GM20431 (cell line): Measurements from ENCODE around the gene TRERF1.
"Not testable (repeated sequence)": the region's sequence is repeated elsewhere in the genome, so short reads cannot be mapped to it uniquely, and the experiment has no call there.

Source experiments
- in situ Hi-C: fragments of 300-500 bp; cut with MseI, MboI; formaldehyde crosslinking; loops from one replicate; pipeline ENCODE4 v1.15.0; 2020; ENCODE audit warnings: low sequenced_read_pairs; ENCODE audit not compliant: unreplicated experiment

TRERF1 gene

DNA sequence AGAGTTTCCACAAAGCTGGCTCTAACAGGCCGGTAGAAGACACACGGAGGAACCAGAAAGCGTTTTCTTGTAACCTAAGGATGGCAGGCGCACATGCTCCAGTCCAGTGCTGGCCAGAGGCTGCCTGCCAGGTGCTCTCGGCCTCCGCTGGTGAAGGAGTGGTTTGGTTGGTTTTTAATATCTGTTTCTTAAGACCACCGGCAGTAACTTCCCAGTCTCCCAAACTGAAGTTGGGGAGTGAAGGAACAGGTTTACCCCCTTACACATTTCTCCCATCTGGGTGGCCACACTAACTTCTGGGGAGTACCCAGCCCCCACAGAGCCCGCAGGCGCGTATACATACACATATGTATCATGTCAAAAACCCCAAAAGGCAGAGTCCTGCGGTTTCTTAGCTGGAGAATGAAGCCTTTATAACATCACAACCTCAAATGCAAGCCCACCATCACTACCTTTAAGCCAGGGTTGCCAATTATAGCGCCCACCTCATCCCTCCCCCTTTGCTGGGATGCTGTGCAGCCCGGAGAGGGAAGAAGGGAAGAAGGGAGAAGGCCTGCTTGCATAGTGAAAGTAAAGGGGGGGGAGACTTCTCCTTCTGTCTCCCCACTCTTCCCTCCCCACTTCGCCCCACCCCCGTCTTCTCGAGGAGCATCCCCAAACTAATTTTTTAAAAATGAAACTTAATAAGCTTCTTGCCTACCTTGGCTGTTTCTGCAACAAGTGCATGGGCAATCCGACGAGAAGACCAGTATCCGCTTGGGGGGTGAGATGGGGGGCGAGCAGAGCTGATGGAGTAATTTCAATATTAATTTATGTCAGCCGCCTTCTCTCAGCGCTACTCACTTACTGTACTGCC lies 1.0 kb downstream of the TRERF1 start:
- in situ Hi-C loops: no loop called here

DNA sequence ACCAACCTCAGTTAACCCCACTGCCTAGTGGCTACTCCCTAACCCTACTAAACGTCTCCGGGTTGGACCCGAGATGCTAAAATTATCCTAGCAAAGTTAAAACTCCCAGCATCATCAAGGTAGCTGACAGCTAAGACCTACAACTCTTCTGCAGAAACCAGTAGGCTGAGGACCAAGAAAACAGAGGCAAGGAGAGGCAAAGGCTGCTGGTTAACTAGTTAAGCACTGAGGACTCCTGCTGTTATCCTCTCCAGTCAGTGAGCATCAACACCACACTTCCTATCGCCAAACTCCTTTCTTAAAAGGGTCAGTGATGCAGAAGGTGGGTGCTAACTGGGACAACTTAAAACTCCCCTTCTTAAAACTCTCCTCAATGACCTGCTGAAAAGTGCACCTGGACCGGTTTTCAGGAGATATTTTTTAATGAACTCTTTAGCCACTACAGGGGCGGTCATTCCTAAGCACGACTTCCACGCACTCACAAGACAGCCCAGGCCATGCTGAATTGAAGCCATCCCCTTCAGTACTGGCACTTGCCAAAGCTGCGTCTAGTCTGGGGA lies 1.7 kb downstream of the TRERF1 start:
- in situ Hi-C loops: no loop called here

DNA sequence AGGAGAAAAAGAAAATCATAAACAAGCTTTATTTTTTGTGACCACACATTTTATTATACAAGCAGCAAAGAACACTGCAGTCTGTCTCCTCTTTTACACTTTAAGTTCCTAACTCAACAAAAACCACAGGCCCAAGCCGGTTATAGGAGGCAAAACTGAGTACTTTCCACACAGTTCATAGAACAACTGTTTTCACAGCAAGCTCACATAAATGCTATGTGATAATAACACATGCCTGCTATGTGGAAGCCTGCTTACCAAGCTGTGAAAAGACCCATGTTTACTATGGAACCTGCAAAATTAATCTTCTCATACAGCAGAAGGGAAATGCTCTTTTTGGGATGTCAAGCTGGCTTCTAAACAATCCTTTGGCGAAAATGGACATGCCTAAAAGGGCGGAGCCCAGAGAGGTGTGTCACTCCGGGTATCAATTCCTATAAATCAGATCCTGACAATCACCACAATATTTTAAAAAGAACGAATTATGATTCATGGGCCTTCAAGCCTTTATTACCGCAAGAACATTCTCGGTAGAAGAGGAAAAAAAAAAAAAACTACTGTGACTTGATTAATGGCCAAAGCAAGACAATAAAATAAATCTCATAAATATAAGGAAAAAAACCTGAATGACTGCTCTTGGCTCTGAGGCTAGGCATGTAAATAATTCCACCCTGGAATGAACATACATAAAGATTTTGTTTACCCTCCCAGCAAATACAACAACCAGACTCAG lies 2.6 kb downstream of the TRERF1 start:
- in situ Hi-C loops: no loop called here

DNA sequence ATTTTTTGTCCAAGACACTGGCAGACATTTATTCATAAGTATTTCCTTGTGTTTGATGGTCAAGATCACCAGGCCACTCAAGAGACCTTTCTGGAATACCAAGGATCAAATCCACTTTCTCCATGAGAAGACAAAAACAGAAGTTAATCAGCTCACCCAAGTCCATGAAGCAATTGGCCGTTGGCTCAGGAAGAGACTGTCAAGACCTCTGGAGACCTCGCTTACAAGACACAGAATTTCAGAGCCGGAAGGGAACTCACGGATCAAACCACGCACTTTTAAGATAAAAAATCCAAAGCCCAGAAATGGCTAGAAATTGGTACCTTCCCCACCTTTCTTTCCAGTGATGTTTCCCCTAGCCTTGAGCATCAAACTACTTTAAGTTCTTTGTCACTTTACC lies 3.3 kb downstream of the TRERF1 start:
- in situ Hi-C loops: no loop called here

DNA sequence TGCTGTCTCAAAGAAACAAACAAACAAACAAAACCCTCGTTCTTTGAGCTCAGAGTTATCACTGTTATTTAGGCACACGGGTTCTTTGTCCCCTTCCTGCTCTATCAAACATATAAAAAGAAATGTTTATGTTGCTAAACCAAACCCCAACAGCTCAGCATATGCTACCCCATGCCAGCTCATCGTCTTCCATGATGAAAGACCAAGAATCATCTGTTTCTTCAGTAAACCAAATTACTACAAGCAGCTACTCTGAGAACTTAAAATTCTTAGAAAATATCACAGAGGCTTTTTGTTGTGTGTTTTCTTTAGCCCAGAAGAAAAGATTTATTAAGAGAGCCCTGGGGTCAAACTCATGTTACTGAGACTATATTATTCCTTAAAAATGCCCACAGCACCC lies 4.7 kb downstream of the TRERF1 start:
- in situ Hi-C loops: no loop called here

DNA sequence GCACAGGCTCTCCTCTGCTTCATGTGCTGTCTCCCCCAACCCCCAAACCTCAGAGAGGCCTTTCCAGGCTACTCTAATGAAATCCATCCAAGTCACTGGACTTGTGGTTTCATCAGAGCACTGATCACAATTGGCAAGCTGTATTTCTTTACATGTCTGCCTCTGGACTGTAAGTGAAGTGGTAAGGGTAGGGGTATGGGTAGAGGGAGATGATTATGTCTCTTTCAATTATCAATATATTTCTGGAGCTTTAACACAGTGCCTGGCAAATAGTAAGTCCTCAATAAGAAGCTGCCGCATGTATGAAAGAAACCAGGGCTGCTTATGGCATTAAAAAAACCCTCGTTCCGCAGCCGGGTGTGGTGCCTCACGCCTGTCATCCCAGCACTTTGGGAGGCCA lies 5.4 kb downstream of the TRERF1 start:
- in situ Hi-C loops: no loop called here

DNA sequence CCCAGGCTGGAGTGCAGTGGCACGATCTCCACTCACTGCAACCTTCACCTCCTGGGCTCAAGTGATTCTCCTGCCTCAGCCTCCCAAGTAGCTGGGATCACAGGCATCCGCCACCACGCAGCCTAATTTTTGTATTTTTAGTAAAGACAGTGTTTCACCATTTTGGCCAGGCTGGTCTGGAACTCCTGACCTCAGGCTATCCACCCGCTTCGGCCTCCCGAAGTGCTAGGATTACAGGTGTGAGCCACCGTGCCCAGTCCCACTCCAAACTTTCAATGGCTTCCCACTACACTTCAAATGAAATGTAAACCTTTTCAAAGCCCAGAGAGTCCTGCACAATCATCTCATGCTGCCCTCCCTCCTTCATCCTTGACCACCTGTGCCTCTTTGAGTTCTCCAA lies 5.8 kb downstream of the TRERF1 start:
- in situ Hi-C loops: not testable (repeated sequence)

DNA sequence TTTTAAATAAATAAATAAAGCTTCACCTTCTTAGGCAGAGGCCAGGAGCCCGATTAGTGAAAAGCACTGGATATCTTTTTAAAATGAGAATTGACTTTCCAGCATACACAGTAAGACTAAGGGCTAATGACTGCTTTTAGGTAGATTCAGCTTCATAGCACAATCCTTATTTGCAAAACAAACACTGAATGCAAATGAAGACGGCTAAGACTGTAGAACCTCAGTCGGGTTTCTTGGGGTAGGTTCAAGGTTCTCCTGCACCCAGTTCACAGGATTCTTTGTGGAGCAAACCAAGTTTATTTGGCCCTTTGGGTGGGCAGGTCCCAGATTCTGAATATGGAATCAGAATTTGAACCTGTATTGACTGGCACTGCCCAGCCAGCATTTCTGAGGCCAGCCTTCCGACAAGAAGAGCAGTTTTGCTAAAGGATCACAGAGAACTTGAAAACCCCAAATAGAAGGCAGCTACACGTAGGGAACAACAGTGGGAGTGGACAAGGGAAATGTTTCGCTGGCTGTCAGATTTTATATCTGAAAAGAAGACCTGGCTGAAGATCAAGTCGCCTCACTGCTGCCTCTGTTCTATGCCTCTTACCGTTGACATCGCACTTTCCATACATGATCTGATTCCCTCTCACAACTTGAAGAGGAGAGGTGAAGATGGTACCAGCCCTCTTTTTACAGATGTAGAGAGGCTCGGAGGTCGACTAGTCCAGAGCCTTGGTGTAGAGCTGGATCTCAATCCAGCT lies 8.2 kb downstream of the TRERF1 start:
- in situ Hi-C loops: no loop called here

DNA sequence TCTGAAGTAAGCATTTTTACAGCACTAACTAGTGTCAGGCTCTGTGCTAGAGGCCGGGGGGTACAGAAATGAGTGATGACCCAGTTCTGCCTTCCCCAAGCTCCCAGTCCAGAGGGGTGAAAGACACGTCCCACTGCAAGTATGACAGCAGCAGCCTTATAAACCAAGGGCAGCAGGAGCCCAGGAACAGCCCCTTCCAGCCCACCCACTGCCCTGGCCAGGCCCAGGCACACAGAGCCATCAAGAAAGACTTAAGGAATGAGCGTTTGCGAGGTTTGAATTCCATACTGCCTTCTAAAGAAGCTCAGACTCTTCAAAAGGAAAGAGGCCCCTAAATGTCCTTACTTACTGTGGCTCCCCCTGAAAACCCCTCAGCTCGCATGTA lies 10.0 kb downstream of the TRERF1 start:
- in situ Hi-C loops: no loop called here

DNA sequence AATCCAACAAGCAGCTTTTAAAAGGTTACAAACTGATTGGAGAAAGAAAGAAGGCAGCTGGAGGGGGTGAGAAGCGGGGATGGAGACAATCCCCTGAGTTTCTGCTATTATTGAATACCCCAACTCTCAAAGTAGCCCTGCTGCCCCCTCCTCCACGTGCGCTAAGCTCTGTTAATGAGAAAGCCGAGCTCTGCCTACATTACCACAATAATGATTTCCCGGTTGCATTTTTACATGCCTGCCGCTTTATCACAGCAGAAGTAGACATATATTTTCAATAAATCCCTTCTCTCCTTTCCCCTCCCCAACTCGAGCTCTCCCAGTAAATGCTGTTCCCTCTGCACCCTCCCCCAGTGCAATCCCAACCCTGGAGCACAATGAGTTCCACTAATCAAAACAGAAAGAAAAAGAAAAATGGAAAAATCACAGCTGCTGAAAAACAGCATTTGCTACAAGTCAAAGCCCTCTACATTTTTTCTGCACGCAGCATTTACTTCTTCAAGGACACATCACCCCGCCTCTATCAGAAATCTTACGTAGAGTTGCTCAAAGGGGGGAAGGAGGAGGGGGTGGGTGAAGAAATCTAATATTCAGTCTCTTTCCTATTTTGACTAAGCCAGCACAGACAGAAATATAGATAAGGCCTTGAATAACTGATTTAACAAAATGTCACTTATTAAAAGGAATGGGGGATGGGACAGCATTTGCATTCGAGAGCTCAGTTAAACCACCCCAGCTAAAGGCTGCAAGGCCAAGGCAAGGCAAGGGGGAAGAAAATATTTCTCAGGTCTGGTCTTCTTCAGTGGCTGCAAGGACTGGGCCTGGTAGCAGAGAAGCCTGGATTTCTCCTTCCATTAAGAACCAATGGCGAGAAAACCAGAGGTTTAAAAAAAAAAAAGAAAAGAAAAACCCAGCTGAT lies 10.7 kb downstream of the TRERF1 start:
- in situ Hi-C loops: no loop called here

DNA sequence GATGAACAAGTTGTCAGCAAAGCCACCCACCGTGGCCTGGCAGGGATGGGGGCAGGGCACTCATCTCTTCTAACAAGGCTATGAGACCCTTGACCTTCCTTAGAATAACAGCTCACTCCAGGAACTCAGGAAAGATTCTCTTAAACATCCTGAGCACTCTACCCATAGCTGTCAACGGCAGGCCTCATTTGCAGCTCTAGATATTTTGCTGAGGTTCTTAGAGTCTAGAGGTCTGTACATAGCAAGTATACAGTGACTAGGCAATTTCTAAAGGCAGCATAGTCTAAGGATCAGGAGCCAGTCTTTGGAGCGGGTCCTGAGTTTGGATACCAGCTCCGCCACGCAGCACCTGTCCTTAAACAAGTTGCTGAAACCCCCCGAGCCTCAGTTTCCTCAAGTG lies 11.7 kb downstream of the TRERF1 start:
- in situ Hi-C loops: no loop called here

DNA sequence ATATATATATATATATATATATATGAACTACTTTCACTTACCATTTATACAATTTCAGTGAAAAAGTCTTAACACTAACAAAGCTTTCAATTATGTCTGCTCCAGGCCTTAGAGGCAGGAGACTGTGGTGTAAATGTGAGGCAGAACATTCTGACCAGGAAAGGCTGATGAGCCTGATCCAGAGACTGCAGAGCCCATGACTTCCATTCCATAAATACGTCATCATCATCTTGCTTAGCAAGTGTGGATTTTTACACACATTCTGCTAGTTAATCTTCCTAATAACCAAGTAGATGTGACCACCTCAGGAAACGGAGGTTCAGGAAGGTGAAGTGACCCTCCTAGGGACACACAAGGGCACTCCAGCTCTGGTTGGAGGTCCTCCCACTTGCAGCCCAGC lies 14.9 kb downstream of the TRERF1 start:
- in situ Hi-C loops: no loop called here

DNA sequence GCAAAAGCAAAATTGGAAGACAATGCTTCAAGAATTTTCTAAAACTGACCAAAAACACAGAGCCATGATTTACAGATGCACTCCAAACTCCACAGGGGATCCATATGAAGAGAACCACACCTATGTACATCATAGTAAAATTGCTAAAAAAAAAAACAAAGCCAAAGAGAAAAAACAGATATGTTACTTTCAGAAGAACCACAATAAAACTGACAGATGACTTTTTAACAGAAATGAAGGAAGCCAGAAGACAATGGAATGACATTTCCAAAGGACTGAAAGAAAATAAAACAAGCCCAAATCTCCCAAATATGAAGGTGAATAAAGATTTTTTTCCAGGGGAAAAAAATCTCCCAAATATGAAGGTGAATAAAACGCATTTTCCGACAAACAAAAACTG lies 17.5 kb downstream of the TRERF1 start:
- in situ Hi-C loops: no loop called here

DNA sequence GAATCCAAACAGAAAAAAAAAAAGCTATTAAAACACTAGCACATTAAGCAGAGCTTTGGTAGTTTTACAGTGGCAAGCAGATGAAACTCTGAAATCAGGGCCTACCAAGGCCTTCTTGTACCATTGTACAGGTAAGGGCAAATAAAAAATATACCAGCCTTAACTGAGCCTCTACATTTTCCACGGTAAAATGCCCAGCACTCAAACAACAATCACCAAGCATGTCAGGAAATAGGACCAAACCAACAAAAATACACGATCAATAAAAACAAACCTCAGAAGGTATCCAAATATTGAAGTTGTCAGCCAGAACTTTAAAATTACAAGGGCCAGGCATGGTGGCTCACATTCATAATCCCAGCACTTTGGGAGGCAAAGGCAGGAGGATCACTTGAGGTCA lies 18.3 kb downstream of the TRERF1 start:
- in situ Hi-C loops: no loop called here

DNA sequence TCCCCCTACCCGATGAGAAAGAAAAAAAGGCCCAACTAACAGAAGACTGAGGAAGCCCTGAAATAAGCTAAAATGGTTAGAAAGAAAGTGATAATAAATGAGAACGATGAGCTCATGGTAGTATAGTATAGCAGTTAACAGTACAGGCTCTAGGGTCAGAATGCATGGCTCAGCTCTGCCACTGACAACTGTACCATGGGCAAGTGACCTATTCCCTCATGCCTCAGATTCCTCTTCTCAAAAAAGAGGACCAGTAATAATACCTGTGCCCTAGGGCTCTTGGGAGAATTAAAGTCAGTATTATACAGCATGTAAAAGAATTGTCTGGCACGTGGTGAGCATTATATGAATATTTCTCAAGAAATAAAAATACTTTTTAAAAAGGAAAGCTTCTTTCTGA lies 19.8 kb downstream of the TRERF1 start:
- in situ Hi-C loops: no loop called here

DNA sequence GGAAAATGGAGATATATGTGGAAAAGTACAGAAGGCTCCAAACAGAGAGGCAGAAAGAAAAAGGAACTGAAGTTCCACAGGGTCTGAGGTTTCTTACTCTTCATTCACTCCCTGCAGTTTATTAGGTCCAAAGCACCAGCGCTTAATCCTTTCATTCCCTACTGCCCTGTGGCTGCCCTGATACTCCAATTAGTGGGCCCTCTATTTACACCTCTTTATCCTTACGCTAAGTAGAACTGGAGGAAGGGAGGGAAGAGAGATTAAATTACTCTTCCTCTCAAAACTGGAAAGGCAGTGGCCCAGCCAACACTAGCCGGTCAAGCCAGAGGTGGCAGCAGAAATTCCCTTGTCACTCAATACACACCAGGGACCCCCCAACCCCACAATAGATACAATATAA lies 20.4 kb downstream of the TRERF1 start:
- in situ Hi-C loops: no loop called here

DNA sequence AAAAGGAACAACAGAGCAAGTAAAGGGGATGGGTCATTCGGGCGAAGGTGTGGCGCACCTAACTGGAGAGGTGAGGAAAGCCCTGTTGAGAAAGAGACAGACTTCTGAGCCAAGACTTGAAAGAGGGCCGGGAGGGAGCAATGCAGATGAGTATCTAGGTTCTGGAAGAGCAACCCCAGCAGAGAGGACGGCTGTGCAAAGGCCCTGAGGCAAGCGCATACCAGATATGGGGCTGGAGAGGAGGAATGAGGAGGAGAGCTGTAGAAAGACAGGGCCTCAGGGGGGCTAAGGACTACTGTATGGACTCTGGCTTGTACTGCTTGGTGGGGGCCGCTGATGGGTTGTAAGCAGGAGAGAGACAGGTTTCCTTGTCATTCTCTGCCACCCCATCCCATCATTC lies 21.9 kb downstream of the TRERF1 start:
- in situ Hi-C loops: no loop called here

DNA sequence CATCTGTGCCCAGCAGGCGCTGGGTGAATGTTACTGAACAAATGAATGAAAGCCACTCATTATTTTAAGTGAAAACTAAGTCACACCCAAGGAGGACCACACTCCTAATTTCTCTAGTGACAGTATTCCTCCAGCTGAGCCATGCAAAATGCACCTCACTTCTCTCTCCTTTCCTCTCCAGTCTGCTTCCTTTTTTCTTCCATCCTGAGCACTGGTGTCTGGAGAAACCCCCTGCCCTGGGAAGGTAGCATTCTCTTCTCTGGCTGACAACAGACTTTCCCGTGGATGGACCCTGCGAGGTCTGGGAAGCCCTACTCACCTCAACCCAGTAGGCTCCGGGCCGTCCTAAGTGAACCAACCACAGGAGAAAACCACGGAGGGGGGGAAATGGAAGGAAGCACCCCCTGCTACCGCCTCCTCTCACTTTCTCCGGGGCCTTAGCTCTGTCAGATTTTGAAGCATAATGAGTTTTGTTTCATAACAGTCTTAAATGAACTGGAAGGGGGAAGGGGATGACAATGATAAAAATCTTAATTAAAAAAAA lies 22.6 kb downstream of the TRERF1 start:
- in situ Hi-C loops: no loop called here

DNA sequence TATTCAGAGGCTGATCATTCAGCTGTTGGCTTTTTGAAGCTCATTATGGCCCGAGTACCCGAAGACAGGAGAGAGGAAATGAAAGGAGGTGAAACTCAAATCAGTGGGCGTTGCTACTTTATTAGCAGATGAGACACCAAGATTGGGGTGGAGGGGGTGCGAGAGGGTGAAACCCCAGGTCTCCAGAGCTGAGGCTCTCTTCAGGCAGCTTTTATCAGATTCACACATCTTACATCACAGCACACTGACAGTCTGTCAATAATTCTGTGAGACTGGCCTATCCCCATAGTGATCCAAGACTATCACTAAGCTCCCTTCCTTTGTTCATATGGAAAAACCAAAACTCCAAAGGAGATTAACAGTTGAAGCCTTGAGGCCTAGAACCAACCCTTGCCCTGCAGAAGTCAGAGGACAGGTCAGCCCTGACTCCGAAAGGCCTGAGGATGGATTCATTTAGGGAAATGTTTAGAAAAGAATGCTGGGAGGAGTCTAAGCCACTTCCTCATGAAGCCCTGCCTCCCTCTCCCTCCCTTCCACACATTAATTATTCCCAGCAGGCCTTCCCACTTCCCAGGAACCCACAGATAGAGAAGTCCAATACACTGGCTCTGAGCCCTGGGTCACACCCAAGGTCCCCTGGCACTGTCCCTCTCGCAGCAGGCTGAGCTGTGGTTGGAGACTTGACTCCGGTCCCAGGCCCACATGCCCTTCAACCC lies 23.2 kb downstream of the TRERF1 start:
- in situ Hi-C loops: no loop called here
